PC-9 (cell line): ENCODE data around the gene VPS13D. TPM values are rescaled to one million over a fixed set of nuclear protein-coding genes. Genes with fewer than 3 reads are reported as not detected.

ENCODE experiments used
- BruUV-seq: library from RNA; stranded (reverse); fragments of 400-500 nt; replicated peaks from 2 replicates; lab custom pipeline; 2021; lab: Mats Ljungman, UMichigan
- CTCF ChIA-PET: fragments of 300-600 bp; sonication (Branson Sonifier 250); formaldehyde crosslinking; loops from one replicate; lab custom pipeline; 2022; ENCODE audit warnings: antibody characterized with exemption; lab: Charles Lee
- POLR2A ChIA-PET: fragments of 300-600 bp; sonication (Branson Sonifier 250); formaldehyde crosslinking; loops from one replicate; lab custom pipeline; 2022; ENCODE audit warnings: antibody characterized with exemption; ENCODE audit not compliant: unreplicated experiment; lab: Charles Lee
- DNase-seq, 2 experiments: peaks; one replicate each; pipeline versions ENCODE4 v3.0.0 to v3.0.0-alpha.2; 2015 to 2022; ENCODE audit warnings: mixed read lengths in 1 of 2
- H2AFZ ChIP-seq: fragments of 200-600 bp; sonication (generic); 2 replicates; pipeline ENCODE4 v1.8.1; 2017; ENCODE audit warnings: antibody characterized with exemption
- H3F3A ChIP-seq: fragments of 200-600 bp; sonication (generic); 2 replicates; pipeline ENCODE4 v1.8.1; 2017; ENCODE audit warnings: antibody characterized with exemption, mild to moderate bottlenecking, low read depth; ENCODE audit not compliant: insufficient read depth
- H3K27ac ChIP-seq: fragments of 200-600 bp; sonication (generic); 2 replicates; pipeline ENCODE4 v1.6.1; 2016; ENCODE audit warnings: mixed run types
- H3K27me3 ChIP-seq: fragments of 200-600 bp; sonication (generic); 2 replicates; pipeline ENCODE4 v1.6.1; 2016; ENCODE audit warnings: low read depth, mixed run types; ENCODE audit not compliant: insufficient read depth
- H3K36me3 ChIP-seq: fragments of 200-600 bp; sonication (generic); 2 replicates; pipeline ENCODE4 v1.6.1; 2016; ENCODE audit warnings: low read depth, mixed run types
- H3K4me1 ChIP-seq: fragments of 200-600 bp; sonication (generic); replicated peaks from 2 replicates; pipeline ENCODE4 v1.6.1; 2016; ENCODE audit warnings: mixed run types; ENCODE audit not compliant: insufficient read depth
- H3K4me2 ChIP-seq: fragments of 200-600 bp; sonication (generic); 2 replicates; pipeline ENCODE4 v1.6.1; 2017; ENCODE audit warnings: mixed run types
- H3K4me3 ChIP-seq: fragments of 200-600 bp; sonication (generic); 2 replicates; pipeline ENCODE4 v1.6.1; 2016; ENCODE audit warnings: mixed run types
- H3K79me2 ChIP-seq: fragments of 200-600 bp; sonication (generic); 2 replicates; pipeline ENCODE4 v1.6.1; 2017; ENCODE audit warnings: low read depth, mixed run types
- H3K9me2 ChIP-seq: fragments of 200-600 bp; sonication (generic); 2 replicates; pipeline ENCODE4 v1.8.1; 2017; ENCODE audit warnings: mild to moderate bottlenecking; ENCODE audit not compliant: insufficient read depth
- H3K9me3 ChIP-seq: fragments of 200-600 bp; sonication (generic); 2 replicates; pipeline ENCODE4 v1.8.1; 2016; ENCODE audit warnings: low read depth; ENCODE audit not compliant: insufficient read depth
- H4K20me1 ChIP-seq: fragments of 200-600 bp; sonication (generic); 2 replicates; pipeline ENCODE4 v1.8.1; 2017; ENCODE audit not compliant: insufficient read depth
- EZH2 ChIP-seq: fragments of 200-600 bp; sonication (generic); IDR thresholded peaks from 2 replicates; pipeline ENCODE4 v1.8.0; 2017; ENCODE audit warnings: antibody characterized with exemption, low read depth
- intact Hi-C: fragments of 100-400 bp; cut with micrococcal nuclease; formaldehyde crosslinking; loops from one replicate; pipeline ENCODE4 v1.10.0; 2022; ENCODE audit not compliant: unreplicated experiment
- total RNA-seq: library from RNA; stranded (reverse); gene quantifications from 2 replicates; pipeline ENCODE4 v1.2.3, GENCODE V29; 2021
- TF ChIP-seq, protein P1 (sequence below): fragments of 200-600 bp; sonication (generic); conservative IDR thresholded peaks from 2 replicates; pipeline ENCODE4 v1.6.1; 2017; ENCODE audit warnings: mixed run types, antibody characterized with exemption, mild to moderate bottlenecking, moderate library complexity

Gene VPS13D
- total RNA-seq, 1 experiment from 2014 or later: 36.2 TPM

DNA sequence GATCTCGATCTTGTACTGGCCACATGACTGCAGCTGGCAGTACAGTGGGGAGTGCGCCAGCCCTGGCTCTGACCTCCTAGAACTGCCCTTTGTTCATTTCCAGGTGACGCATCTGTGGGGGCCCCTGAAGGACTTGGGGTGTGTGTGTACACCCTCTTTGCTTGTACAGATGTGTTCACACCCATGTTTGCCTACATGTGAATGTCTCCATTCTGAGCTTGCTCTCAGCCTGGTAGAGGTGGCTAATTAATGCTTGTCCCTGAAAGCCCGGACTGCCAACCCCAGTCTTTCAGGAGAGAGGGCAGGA, 43.2 kb upstream of the VPS13D start:
- no peaks in the 10 kb centered on the region for H3K36me3 ChIP-seq
- no peaks in the 10 kb centered on the region for H3K27me3 ChIP-seq
- ChIA-PET CTCF (no interaction called here), POLR2A (no interaction called here)
- no peaks in the 10 kb centered on the region for H3K9me2 ChIP-seq
- H3K79me2 ChIP-seq: no peaks in the 10 kb centered on the region
- no peaks in the 10 kb centered on the region for H4K20me1 ChIP-seq
- no peak for DNase-seq
- no peak overlapping the region for H3K27ac ChIP-seq
- TF ChIP-seq, protein P1, sequence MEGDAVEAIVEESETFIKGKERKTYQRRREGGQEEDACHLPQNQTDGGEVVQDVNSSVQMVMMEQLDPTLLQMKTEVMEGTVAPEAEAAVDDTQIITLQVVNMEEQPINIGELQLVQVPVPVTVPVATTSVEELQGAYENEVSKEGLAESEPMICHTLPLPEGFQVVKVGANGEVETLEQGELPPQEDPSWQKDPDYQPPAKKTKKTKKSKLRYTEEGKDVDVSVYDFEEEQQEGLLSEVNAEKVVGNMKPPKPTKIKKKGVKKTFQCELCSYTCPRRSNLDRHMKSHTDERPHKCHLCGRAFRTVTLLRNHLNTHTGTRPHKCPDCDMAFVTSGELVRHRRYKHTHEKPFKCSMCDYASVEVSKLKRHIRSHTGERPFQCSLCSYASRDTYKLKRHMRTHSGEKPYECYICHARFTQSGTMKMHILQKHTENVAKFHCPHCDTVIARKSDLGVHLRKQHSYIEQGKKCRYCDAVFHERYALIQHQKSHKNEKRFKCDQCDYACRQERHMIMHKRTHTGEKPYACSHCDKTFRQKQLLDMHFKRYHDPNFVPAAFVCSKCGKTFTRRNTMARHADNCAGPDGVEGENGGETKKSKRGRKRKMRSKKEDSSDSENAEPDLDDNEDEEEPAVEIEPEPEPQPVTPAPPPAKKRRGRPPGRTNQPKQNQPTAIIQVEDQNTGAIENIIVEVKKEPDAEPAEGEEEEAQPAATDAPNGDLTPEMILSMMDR: no peak
- no peak for TF ChIP-seq EZH2
- H3K4me1 ChIP-seq: peaks cover 10% of the 10 kb centered on the region
- BruUV-seq: no TSS peak
- H3K4me3 ChIP-seq: no peak overlapping the region
- H3F3A ChIP-seq: no peaks in the 10 kb centered on the region
- intact Hi-C loops: no loop called here
- no peak overlapping the region for H3K4me2 ChIP-seq
- H2AFZ ChIP-seq: no peak overlapping the region
- no peaks in the 10 kb centered on the region for H3K9me3 ChIP-seq

DNA sequence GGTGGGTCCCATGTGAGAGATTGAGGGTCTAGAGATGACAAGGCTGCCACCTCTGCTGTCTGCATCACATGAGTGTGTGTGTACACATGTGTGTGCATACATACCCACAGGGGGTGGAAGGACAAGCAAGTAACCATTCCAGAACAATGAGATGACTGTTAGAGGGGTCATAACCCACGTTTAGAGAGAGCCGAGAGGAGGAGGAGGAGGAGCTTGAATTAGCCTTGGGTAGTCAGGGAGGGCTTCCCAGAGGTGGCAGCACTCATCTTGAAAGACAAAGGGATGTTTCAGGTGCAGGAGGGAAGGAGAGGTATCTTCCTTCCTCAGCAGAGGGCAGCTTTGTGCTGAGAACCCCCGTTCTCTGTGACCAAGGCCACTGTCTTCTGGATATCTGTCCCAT, 41.7 kb upstream of the VPS13D start:
- DNase-seq: no peak
- intact Hi-C loops: no loop called here
- Histone ChIP-seq H3K9me3 (no peaks in the 10 kb centered on the region), H3K4me1 (peaks cover 10% of the 10 kb centered on the region), H3K9me2 (no peaks in the 10 kb centered on the region), H3F3A (no peaks in the 10 kb centered on the region), H2AFZ (no peak overlapping the region), H3K4me3 (no peak overlapping the region), H4K20me1 (no peaks in the 10 kb centered on the region), H3K27me3 (no peaks in the 10 kb centered on the region), H3K79me2 (no peaks in the 10 kb centered on the region), H3K27ac (no peak overlapping the region), H3K4me2 (no peak overlapping the region), H3K36me3 (no peaks in the 10 kb centered on the region)
- no TSS peak for BruUV-seq
- ChIA-PET POLR2A (no interaction called here), CTCF (interaction anchor here (1.0 kb wide), 1 partner anchor 9 kb away, joined by 3 read pairs; no protein-coding TSS in a partner anchor)
- no peak for TF ChIP-seq EZH2
- TF ChIP-seq, protein P1: no peak

DNA sequence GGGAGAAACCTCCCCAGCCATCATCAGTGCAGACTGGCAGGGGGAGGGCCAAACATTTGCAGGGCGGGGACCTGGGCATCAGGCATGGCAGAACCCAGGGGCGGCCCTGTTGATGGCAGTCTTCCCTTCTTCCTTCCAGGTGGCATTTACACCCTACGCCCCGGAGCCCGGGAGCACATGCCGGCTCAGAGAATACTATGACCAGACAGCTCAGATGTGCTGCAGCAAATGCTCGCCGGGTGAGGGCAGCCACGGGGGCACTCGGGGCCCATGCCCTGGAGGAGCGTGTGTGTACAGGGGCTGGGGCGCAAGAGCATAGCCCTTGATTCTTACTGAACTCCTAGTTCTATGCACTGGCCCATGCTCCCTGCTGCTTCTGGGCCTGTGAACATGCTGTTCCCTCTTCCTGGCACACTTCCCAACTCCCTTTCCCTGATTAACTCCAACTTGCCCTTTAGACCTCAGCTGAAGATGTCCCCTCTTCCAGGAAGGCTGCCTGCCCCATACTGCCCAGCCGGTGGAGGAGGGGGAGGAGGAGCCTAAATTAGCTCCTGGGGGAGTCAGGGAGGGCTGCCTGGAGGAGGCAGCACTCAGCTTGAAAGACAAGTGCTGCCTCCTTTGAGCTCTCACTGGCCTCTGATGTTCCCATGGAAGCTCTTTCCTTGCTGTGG, 41.0 kb upstream of the VPS13D start:
- no peak for DNase-seq
- no peak for TF ChIP-seq EZH2
- TF ChIP-seq, protein P1: no peak
- Histone ChIP-seq H3K36me3 (no peaks in the 10 kb centered on the region), H3K79me2 (no peaks in the 10 kb centered on the region), H4K20me1 (no peaks in the 10 kb centered on the region), H3K9me3 (no peaks in the 10 kb centered on the region), H3K4me1 (peaks cover 9% of the 10 kb centered on the region), H3F3A (no peaks in the 10 kb centered on the region), H3K27me3 (no peaks in the 10 kb centered on the region), H3K9me2 (no peaks in the 10 kb centered on the region), H2AFZ (no peak overlapping the region), H3K4me2 (no peak overlapping the region), H3K4me3 (no peak overlapping the region), H3K27ac (no peak overlapping the region)
- ChIA-PET CTCF (no interaction called here), POLR2A (no interaction called here)
- no TSS peak for BruUV-seq
- intact Hi-C loops: no loop called here
